Stomach (tissue), 4 donors: ENCODE measurements around the gene KLHDC7A.

Experiments used
- CTCF ChIP-seq, 7 experiments: fragments of 450-650 bp in 4 of 7; fragments of 200-600 bp in 3 of 7; sonication (generic) in 3 of 7; IDR thresholded peaks; one replicate each; pipeline ENCODE4 v1.5.1; 2016 to 2019; ENCODE audit warnings: antibody characterized with exemption in 7 of 7, control low read depth in 2 of 7, mild to moderate bottlenecking in 1 of 7
- POLR2AphosphoS5 ChIP-seq, 3 donors: sonication (generic); formaldehyde crosslinking; IDR thresholded peaks; one replicate each; pipeline ENCODE4 v1.6.1; 2016; ENCODE audit warnings: antibody characterized with exemption in 3 of 3

- TF ChIP-seq CTCF (IDR thresholded peaks at IDR 0.05) (no peak), POLR2AphosphoS5 (IDR thresholded peaks at IDR 0.05) (no peak)
Observed at GRCh38 chr1:18494304-18494703, 13.6 kb downstream of the KLHDC7A start.
